ENCODE results near the gene ATP10A. TPM values are rescaled to one million over a fixed set of nuclear protein-coding genes. Genes with fewer than 3 reads are reported as not detected.

The ATP10A gene
- total and polyA plus RNA-seq, 9 of the 15 experiments (the other 6 are each of a cell fraction or from before 2014, with no cell fraction given): 0.09 TPM; not detected in 8

DNA sequence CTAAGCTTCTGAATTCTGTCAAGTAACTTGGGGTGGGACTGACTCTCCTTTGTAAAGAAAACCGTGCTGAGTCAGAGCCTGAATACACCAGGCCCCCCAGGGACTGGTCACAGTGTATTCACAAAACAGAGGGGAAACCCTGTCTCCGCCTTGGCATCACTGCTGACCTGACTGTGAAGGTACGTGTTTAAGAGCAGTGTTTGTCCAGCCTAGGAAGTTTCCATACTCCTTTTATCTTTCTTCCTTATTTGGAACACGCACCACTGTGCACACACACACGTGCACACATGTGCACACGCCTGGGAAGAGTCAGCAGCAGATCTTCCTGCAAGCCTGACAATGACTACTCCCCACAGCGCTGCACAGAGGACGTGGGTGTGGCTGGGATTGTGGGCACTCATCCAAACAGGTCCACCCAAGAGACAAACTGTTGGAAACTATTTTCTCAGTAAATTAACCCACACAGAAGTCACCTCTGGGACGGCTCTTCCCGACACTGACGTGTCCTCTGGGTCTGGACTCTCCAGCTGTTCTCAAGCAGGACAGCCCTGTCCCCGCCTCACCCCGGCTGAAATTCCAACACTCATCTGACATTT, 87.7 kb downstream of the ATP10A start (continued):
- TF ChIP-seq, protein P1, sequence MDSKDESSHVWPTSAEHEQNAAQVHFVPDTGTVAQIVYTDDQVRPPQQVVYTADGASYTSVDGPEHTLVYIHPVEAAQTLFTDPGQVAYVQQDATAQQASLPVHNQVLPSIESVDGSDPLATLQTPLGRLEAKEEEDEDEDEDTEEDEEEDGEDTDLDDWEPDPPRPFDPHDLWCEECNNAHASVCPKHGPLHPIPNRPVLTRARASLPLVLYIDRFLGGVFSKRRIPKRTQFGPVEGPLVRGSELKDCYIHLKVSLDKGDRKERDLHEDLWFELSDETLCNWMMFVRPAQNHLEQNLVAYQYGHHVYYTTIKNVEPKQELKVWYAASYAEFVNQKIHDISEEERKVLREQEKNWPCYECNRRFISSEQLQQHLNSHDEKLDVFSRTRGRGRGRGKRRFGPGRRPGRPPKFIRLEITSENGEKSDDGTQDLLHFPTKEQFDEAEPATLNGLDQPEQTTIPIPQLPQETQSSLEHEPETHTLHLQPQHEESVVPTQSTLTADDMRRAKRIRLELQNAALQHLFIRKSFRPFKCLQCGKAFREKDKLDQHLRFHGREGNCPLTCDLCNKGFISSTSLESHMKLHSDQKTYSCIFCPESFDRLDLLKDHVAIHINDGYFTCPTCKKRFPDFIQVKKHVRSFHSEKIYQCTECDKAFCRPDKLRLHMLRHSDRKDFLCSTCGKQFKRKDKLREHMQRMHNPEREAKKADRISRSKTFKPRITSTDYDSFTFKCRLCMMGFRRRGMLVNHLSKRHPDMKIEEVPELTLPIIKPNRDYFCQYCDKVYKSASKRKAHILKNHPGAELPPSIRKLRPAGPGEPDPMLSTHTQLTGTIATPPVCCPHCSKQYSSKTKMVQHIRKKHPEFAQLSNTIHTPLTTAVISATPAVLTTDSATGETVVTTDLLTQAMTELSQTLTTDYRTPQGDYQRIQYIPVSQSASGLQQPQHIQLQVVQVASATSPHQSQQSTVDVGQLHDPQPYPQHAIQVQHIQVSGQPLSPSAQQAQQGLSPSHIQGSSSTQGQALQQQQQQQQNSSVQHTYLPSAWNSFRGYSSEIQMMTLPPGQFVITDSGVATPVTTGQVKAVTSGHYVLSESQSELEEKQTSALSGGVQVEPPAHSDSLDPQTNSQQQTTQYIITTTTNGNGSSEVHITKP (IDR thresholded peaks at IDR 0.05; ENCODE audit: partially characterized antibody): no peak
- TF ChIP-seq PHB (CRISPR knock-in tag; IDR thresholded peaks at IDR 0.05) (no peak), SNIP1 (IDR thresholded peaks at IDR 0.05; ENCODE audit: low read depth) (no peak), SREBF1 (IDR thresholded peaks at IDR 0.05; ENCODE audit: borderline replicate concordance, low read depth, low read length) (no peak), NCOA6 (IDR thresholded peaks at IDR 0.05) (no peak)
- TF ChIP-seq, protein P2, sequence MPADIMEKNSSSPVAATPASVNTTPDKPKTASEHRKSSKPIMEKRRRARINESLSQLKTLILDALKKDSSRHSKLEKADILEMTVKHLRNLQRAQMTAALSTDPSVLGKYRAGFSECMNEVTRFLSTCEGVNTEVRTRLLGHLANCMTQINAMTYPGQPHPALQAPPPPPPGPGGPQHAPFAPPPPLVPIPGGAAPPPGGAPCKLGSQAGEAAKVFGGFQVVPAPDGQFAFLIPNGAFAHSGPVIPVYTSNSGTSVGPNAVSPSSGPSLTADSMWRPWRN (IDR thresholded peaks at IDR 0.05; ENCODE audit: low read depth): no peak
- TF ChIP-seq, protein P3, sequence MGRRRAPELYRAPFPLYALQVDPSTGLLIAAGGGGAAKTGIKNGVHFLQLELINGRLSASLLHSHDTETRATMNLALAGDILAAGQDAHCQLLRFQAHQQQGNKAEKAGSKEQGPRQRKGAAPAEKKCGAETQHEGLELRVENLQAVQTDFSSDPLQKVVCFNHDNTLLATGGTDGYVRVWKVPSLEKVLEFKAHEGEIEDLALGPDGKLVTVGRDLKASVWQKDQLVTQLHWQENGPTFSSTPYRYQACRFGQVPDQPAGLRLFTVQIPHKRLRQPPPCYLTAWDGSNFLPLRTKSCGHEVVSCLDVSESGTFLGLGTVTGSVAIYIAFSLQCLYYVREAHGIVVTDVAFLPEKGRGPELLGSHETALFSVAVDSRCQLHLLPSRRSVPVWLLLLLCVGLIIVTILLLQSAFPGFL (CRISPR knock-in tag; IDR thresholded peaks at IDR 0.05): no peak
